H9 (cell line): ENCODE measurements around the gene NCLN. TPM values are rescaled to one million over a fixed set of nuclear protein-coding genes. Genes with fewer than 3 reads are reported as not detected.
"Not testable (repeated sequence)": the region's sequence is repeated elsewhere in the genome, so short reads cannot be mapped to it uniquely, and the experiment has no call there.

Experiments
- DNase-seq: peaks from one replicate; pipeline ENCODE4 v3.0.0-alpha.2; 2017
- H2AFZ ChIP-seq: one replicate; pipeline ENCODE4 v1.6.1; 2013; ENCODE audit warnings: mild to moderate bottlenecking, low read length, control low read depth, moderate library complexity
- H2AK5ac ChIP-seq: 2 replicates; pipeline ENCODE4 v1.6.1; 2013; ENCODE audit warnings: low read length, control low read depth, mixed read lengths; ENCODE audit not compliant: insufficient read length
- H2BK120ac ChIP-seq: one replicate; pipeline ENCODE4 v1.6.1; 2013; ENCODE audit warnings: low read depth, mild to moderate bottlenecking, low read length, control low read depth, inconsistent platforms; ENCODE audit not compliant: poor library complexity, severe bottlenecking
- H2BK12ac ChIP-seq: 2 replicates; pipeline ENCODE4 v1.6.1; 2013; ENCODE audit warnings: low read length, control low read depth, mixed read lengths, low read depth; ENCODE audit not compliant: insufficient read length
- H2BK15ac ChIP-seq: 2 replicates; pipeline ENCODE4 v1.6.1; 2013; ENCODE audit warnings: low read depth, low read length, control low read depth
- H2BK20ac ChIP-seq: one replicate; pipeline ENCODE4 v1.6.1; 2013; ENCODE audit warnings: low read depth, mild to moderate bottlenecking, low read length, control low read depth, inconsistent platforms; ENCODE audit not compliant: poor library complexity, severe bottlenecking
- H2BK5ac ChIP-seq: 2 replicates; pipeline ENCODE4 v1.6.1; 2013; ENCODE audit warnings: low read length, control low read depth, mixed read lengths; ENCODE audit not compliant: insufficient read length
- H3K14ac ChIP-seq: 2 replicates; pipeline ENCODE4 v1.6.1; 2013; ENCODE audit warnings: low read length, control low read depth; ENCODE audit not compliant: insufficient read depth
- H3K18ac ChIP-seq: 2 replicates; pipeline ENCODE4 v1.6.1; 2013; ENCODE audit warnings: low read depth, mild to moderate bottlenecking, mixed read lengths, low read length, control low read depth; ENCODE audit not compliant: insufficient read length
- H3K23ac ChIP-seq: 2 replicates; pipeline ENCODE4 v1.6.1; 2013; ENCODE audit warnings: low read length, control low read depth, mixed read lengths, low read depth; ENCODE audit not compliant: insufficient read length
- H3K23me2 ChIP-seq: 2 replicates; pipeline ENCODE4 v1.6.1; 2013; ENCODE audit warnings: low read depth, mild to moderate bottlenecking, mixed read lengths, low read length, control low read depth; ENCODE audit not compliant: insufficient read length, poor library complexity, severe bottlenecking
- H3K27ac ChIP-seq: 2 replicates; pipeline ENCODE4 v1.5.1; 2013; ENCODE audit warnings: low read length, control low read depth, mixed read lengths, low read depth; ENCODE audit not compliant: insufficient read length
- H3K27me3 ChIP-seq: 2 replicates; pipeline ENCODE4 v1.6.1; 2013; ENCODE audit warnings: low read length, control low read depth, inconsistent platforms; ENCODE audit not compliant: insufficient read depth
- H3K4ac ChIP-seq: 2 replicates; pipeline ENCODE4 v1.6.1; 2013; ENCODE audit warnings: low read depth, mild to moderate bottlenecking, control low read depth, inconsistent platforms, low read length, moderate library complexity
- H3K4me1 ChIP-seq: 2 replicates; pipeline ENCODE4 v1.6.1; 2013; ENCODE audit warnings: low read length, control low read depth, inconsistent platforms; ENCODE audit not compliant: insufficient read depth
- H3K4me2 ChIP-seq: 2 replicates; pipeline ENCODE4 v1.6.1; 2013; ENCODE audit warnings: low read length, control low read depth, mixed read lengths; ENCODE audit not compliant: insufficient read length, insufficient read depth
- H3K56ac ChIP-seq: 2 replicates; pipeline ENCODE4 v1.6.1; 2013; ENCODE audit warnings: low read depth, mild to moderate bottlenecking, mixed read lengths, low read length, control low read depth; ENCODE audit not compliant: insufficient read length
- H3K79me1 ChIP-seq: 2 replicates; pipeline ENCODE4 v1.6.1; 2013; ENCODE audit warnings: low read depth, mild to moderate bottlenecking, moderate library complexity, low read length, control low read depth, inconsistent platforms; ENCODE audit not compliant: insufficient read depth, poor library complexity, severe bottlenecking
- H3K79me2 ChIP-seq: 2 replicates; pipeline ENCODE4 v1.6.1; 2013; ENCODE audit warnings: low read length, control low read depth, inconsistent platforms; ENCODE audit not compliant: insufficient read depth
- H3K9ac ChIP-seq: 2 replicates; pipeline ENCODE4 v1.6.1; 2013; ENCODE audit warnings: low read length, control low read depth, mixed read lengths; ENCODE audit not compliant: insufficient read length; ENCODE audit errors: extremely low read depth
- H3K9me3 ChIP-seq: one replicate; pipeline ENCODE4 v1.6.1; 2013; ENCODE audit warnings: low read depth, low read length, inconsistent platforms; ENCODE audit not compliant: control insufficient read depth
- H3T11ph ChIP-seq: one replicate; pipeline ENCODE4 v1.6.1; 2013; ENCODE audit warnings: mild to moderate bottlenecking, low read length, control low read depth, inconsistent platforms
- H4K20me1 ChIP-seq: one replicate; pipeline ENCODE4 v1.6.1; 2013; ENCODE audit not compliant: control insufficient read depth, insufficient read length, insufficient read depth
- H4K5ac ChIP-seq: 2 replicates; pipeline ENCODE4 v1.6.1; 2013; ENCODE audit warnings: low read depth, mild to moderate bottlenecking, mixed read lengths, low read length, control low read depth; ENCODE audit not compliant: insufficient read length
- H4K8ac ChIP-seq: replicated peaks from 2 replicates; pipeline ENCODE4 v1.6.1; 2013; ENCODE audit warnings: low read length, control low read depth, mixed read lengths, low read depth; ENCODE audit not compliant: insufficient read length
- H4K91ac ChIP-seq: 2 replicates; pipeline ENCODE4 v1.6.1; 2013; ENCODE audit warnings: low read depth, mild to moderate bottlenecking, moderate library complexity, mixed read lengths, low read length, control low read depth; ENCODE audit not compliant: insufficient read length
- H3K27ac Mint-ChIP-seq, 3 experiments: 2 replicates in 2 of 3; 3 replicates in 1 of 3; pipeline ENCODE4 v1.8.0; 2020 to 2021; ENCODE audit warnings: mixed read lengths in 3 of 3, mild to moderate bottlenecking in 1 of 3, moderate library complexity in 1 of 3
- H3K27me3 Mint-ChIP-seq: 2 replicates; pipeline ENCODE4 v1.8.0; 2021; ENCODE audit warnings: low read depth, mild to moderate bottlenecking, moderate library complexity, mixed read lengths
- H3K36me3 Mint-ChIP-seq, 3 experiments: 2 replicates in 2 of 3; 3 replicates in 1 of 3; pipeline ENCODE4 v1.8.0; 2020 to 2021; ENCODE audit warnings: low read depth in 3 of 3, mixed read lengths in 3 of 3; ENCODE audit not compliant: insufficient read depth in 1 of 3
- H3K4me1 Mint-ChIP-seq, 2 experiments: 2 replicates each; pipeline ENCODE4 v1.8.0; 2020; ENCODE audit warnings: mixed read lengths in 2 of 2
- H3K4me3 Mint-ChIP-seq, 2 experiments: 2 replicates in 1 of 2; 3 replicates in 1 of 2; pipeline ENCODE4 v1.8.0; 2020 to 2021; ENCODE audit warnings: mild to moderate bottlenecking in 2 of 2, mixed read lengths in 2 of 2, moderate library complexity in 1 of 2
- H3K9me3 Mint-ChIP-seq, 2 experiments: 2 replicates in 1 of 2; 3 replicates in 1 of 2; pipeline ENCODE4 v1.8.0; 2020; ENCODE audit warnings: mild to moderate bottlenecking in 2 of 2, mixed read lengths in 2 of 2, moderate library complexity in 1 of 2
- CTCF ChIP-seq: fragments of 200-600 bp; sonication (generic); conservative IDR thresholded peaks from 3 replicates; pipeline ENCODE4 v1.8.0; 2021; ENCODE audit warnings: antibody characterized with exemption, mild to moderate bottlenecking
- WGBS: extraction: QIAGEN DNeasy Blood & Tissue Kit; methylation state at CpG from one replicate; pipeline ENCODE4 v1.1.7; 2013; ENCODE audit warnings: missing lambda C conversion rate, low lambda C conversion rate, mixed read lengths; ENCODE audit not compliant: insufficient read length; ENCODE audit errors: extremely low coverage; 5-methylcytosine and 5-hydroxymethylcytosine counted together
- total RNA-seq: library from RNA; stranded (reverse); gene quantifications from 2 replicates; pipeline ENCODE4 v1.2.1, GENCODE V29; 2021

The NCLN gene
- total RNA-seq, 1 experiment from 2014 or later: 94.8 TPM

DNA sequence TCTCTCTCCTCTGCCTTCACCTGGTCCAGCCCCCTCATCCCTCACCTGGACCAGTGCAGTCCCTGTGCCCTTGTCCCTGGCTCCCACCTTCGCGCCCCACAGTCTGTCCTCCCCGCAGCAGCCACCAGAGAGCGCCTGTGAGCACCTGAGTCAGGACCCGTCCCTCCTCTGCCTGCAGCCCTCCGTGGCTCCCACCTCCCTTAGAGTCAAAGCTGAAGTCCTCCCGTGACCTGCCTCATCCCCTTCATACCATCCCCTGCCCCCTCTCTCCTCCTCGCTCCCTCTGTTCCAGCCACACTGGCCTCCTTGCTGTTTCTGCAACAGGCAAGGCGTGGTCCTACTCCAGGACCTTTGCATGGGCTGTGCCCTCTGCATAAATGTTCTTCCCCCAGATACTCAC is 49.1 kb downstream of the NCLN start:
- H3K9me3 Mint-ChIP-seq: no peaks in the 10 kb centered on the region; a peak in 1 of 5 replicates
- H3K23me2 ChIP-seq: no peaks in the 10 kb centered on the region
- H3K27ac ChIP-seq: no peak overlapping the region
- no peak overlapping the region for H4K91ac ChIP-seq
- no peak overlapping the region for H2AFZ ChIP-seq
- H2BK12ac ChIP-seq: no peak overlapping the region
- no peak overlapping the region; a peak in 1 of 5 replicates for H3K4me3 Mint-ChIP-seq
- no peak overlapping the region for H4K8ac ChIP-seq
- H2AK5ac ChIP-seq: no peak overlapping the region
- no CpG with 5 or more reads among the region's 9 CpGs for WGBS
- H3K9ac ChIP-seq: no peak overlapping the region
- no peaks in the 10 kb centered on the region for H3K27me3 ChIP-seq
- H3K4me1 ChIP-seq: no peaks in the 10 kb centered on the region
- no peak overlapping the region for H3K4me2 ChIP-seq
- no peak overlapping the region for H2BK20ac ChIP-seq
- H2BK120ac ChIP-seq: no peak overlapping the region
- H4K20me1 ChIP-seq: no peaks in the 10 kb centered on the region
- no peak overlapping the region for H3K4ac ChIP-seq
- H2BK5ac ChIP-seq: no peak overlapping the region
- no peak overlapping the region for H2BK15ac ChIP-seq
- peaks cover 23% of the 10 kb centered on the region for H3K27me3 Mint-ChIP-seq
- H3K79me1 ChIP-seq: no peaks in the 10 kb centered on the region
- no peak overlapping the region for H3K56ac ChIP-seq
- H3K18ac ChIP-seq: no peak overlapping the region
- H3K14ac ChIP-seq: no peak overlapping the region
- H3K79me2 ChIP-seq: no peaks in the 10 kb centered on the region
- no peak overlapping the region for H3K23ac ChIP-seq
- H3K27ac Mint-ChIP-seq: no peak overlapping the region
- H3K36me3 Mint-ChIP-seq: no peaks in the 10 kb centered on the region
- no peak overlapping the region for H4K5ac ChIP-seq
- H3T11ph ChIP-seq: no peak overlapping the region
- TF ChIP-seq CTCF: peak; percentile 65
- H3K9me3 ChIP-seq: no peaks in the 10 kb centered on the region
- peak; percentile 69 for DNase-seq
- peaks cover 5 to 12% of the 10 kb centered on the region in 2 experiments; a peak in 3 of 4 replicates for H3K4me1 Mint-ChIP-seq

DNA sequence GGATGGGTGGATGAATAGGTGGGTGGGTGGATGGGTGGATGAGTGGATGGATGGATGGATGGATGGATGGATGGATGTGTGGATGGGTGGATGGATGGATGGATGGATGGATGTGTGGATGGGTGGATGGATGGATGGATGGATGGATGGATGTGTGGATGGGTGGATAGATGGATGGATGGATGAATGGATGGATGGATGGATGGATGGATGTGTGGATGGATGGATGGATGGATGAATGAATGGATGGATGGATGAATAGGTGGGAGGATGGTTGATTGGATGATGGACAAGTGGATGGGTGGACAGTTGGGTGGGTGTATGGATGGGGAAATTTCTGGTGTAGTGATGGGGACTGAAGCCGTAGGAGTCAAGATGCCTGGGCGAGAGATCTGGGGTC is 49.9 kb downstream of the NCLN start:
- H3K79me2 ChIP-seq, H3K18ac ChIP-seq, H3K23me2 ChIP-seq, H2BK120ac ChIP-seq, H2AFZ ChIP-seq, DNase-seq, H4K5ac ChIP-seq, H3K9me3 ChIP-seq, H3K36me3 Mint-ChIP-seq, H3K27ac ChIP-seq, H3K4ac ChIP-seq, H3K9ac ChIP-seq, H2AK5ac ChIP-seq, H4K91ac ChIP-seq, H2BK15ac ChIP-seq, H2BK5ac ChIP-seq, H3K9me3 Mint-ChIP-seq, H3K23ac ChIP-seq, H3K14ac ChIP-seq, H3K4me3 Mint-ChIP-seq, H3K27me3 ChIP-seq, H3T11ph ChIP-seq, H4K20me1 ChIP-seq, H3K4me2 ChIP-seq, H2BK20ac ChIP-seq, H2BK12ac ChIP-seq, H4K8ac ChIP-seq, H3K79me1 ChIP-seq, H3K4me1 ChIP-seq, H3K56ac ChIP-seq: not testable (repeated sequence)
- WGBS: no CpG with 5 or more reads among the region's 2 CpGs
- H3K27ac Mint-ChIP-seq: peak overlapping the region in 1 of 3 experiments; percentile 47; a peak in 1 of 7 replicates
- H3K4me1 Mint-ChIP-seq: peaks cover 5 to 12% of the 10 kb centered on the region in 2 experiments; a peak in 3 of 4 replicates
- H3K27me3 Mint-ChIP-seq: peaks cover 29% of the 10 kb centered on the region
